ENCODE results near the gene KHDRBS2.
"Not testable (repeated sequence)": the region's sequence is repeated elsewhere in the genome, so short reads cannot be mapped to it uniquely, and the experiment has no call there.

The KHDRBS2 gene

DNA sequence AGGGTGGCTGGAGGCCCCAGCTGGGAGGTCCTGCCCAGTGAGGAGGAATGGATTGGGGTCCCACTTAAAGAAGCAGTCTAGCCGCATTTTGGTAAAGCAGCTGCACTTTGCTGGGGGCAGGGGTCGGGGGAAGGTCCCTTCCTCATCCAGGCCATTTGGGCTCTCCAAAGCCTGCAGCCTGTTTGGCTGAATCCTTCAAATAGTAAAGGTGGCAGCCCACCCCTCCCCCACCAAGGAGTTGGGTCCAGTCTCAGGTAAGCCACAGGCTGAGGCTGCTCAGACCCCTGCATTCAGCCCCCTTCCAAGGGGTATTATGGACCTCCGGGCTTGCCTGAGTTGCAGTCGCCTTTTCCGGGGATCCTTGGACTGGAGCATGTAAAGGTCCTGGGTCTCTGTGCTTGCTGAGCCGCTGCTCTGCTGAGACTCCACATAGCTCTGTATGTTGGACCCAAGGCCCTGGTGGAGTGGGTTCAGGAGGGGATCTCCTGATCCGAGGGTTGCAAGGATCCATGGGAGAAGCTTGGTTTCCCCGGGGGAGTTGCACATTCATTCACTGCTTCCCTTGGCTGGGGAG is 417.4 kb downstream of the KHDRBS2 start:
- no peak for DNase-seq (ENCODE audit: low read depth, low spot score)

GRCh38 chr6:61867635-61868034 is 418.4 kb downstream of the KHDRBS2 start:
- DNase-seq (ENCODE audit: low read depth, low spot score): no peak

- no peak for DNase-seq (ENCODE audit: low read depth, low spot score)
Observed at GRCh38 chr6:61857541-61857940, 428.5 kb downstream of the KHDRBS2 start.

GRCh38 chr6:61841958-61842357 is 444.1 kb downstream of the KHDRBS2 start:
- DNase-seq (ENCODE audit: low read depth, low spot score): no peak

DNA sequence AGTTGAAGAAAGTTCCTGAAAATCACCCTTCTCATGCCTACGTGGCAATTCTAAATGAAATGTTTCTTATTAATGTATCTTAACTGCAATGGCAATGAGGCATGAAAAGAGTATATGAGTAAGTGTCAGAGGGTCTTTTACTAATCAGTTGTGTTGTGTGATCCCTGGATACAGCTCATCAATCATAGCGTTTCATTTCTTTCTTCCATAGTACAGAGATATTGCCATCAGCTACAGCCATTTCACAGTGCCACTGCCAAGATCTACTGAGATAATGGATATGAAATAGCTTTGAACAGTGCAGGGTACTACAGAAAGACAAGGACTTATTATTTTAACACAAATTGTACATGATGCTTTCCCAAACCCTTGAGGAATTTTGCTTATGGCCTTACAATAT is 450.8 kb downstream of the KHDRBS2 start:
- DNase-seq (ENCODE audit: low read depth, low spot score): no peak

DNA sequence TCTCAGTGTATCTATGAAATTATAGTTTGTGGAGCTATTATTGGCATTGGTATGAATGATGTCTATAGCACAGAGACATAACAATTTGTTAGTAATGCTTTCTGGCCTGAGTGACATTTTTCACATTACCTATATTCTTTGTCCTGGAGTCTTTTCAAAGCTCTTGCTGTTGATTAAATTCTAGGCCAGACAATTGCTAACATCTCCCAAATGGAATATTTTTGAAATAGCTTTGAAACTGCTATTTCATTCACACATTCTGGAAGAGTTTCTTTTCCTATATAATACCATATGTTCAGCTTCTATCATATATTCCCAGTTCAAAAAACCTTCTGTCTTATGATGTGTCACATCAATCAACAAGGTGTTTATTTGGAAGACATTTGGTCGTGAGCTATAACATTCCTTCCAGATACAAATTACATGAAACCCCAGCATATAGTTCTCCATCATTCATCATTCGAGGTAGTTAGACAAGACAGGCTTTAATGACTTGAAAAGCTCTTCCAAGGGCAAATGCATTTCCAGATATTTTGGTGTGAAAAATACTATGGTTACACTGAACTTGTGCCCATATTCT is 452.8 kb downstream of the KHDRBS2 start:
- DNase-seq (ENCODE audit: low read depth, low spot score): no peak

GRCh38 chr6:61817716-61818115 is 468.3 kb downstream of the KHDRBS2 start:
- no peak for DNase-seq (ENCODE audit: low read depth, low spot score)

DNA sequence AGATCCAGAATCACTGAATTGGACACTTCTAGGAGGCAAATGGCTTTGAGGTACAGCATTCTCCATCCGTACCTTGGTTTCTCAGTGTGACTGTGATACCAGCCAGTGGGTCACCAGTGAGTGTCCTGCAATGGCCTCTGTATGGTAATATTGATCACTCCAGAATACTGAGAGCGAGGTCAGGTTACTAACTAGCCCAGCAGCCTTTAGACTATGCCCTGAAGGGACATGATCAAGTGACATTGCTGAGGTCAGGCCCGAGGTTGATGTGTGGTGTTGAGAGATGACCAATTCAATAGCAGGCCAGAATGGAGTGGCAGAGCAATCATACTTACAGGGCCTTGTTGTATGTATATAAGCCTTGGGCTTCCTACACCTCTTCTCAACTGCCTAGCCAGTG is 476.0 kb downstream of the KHDRBS2 start:
- DNase-seq (ENCODE audit: low read depth, low spot score): no peak

DNA sequence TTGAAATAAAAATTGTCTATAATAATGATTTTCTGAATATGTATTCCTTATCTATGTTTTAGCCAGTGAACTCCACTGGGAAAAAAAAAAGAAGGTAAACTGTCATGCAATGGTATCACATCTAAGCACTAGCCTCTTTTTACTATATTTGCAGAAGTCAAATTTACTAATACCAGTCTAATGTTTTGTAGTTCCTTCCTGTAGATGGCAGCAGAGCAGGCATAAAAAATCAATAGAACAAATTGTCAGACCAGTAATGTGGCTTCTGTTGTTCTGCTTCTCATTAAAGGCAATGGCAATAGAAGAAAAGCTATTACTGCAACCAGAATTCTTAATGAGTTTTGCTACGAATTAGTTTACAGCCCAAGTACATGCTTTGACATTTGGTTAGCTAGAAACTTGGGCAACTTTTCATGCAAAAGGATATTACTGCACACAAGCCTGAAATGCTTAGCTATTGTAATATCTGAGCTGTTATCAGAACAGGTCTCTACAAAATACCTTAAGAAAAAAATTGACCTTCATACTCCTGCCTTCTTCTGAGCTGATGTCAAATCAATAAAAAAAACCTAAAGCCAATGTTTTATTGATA is 476.9 kb downstream of the KHDRBS2 start:
- DNase-seq (ENCODE audit: low read depth, low spot score): no peak

DNA sequence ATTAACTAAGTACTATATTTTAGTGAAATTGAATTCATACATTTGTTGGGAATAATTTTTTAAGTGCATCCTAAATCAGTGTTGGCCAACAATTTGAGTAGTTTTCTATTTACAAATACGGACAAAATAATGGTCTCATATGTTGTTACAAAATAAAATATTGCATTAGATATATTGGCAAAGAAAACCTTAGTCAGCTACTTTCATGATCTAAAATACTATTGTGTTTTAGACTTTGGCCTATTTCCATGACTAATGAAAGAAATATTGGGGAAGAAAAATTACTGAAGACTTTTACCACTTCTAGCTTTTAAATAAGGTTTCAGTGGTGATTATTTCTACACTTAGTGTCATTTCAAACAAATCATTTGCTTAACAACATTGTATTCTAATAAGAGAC is 498.0 kb downstream of the KHDRBS2 start:
- no peak for DNase-seq (ENCODE audit: low read depth, low spot score)

DNA sequence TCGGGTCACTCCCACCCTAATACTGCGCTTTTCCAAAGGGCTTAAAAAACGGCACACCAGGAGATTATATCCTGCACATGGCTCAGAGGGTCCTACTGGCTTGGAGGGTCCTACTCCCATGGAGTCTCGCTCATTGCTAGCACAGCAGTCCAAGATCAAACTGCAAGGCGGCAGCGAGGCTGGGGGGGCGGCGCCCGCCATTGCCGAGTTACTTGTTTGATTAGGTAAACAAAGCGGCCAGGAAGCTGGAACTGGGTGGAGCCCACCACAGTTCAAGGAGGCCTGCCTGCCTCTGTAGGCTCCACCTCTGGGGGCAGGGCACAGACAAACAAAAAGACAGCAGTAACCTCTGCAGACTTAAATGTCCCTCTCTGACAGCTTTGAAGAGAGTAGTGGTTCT is 516.6 kb downstream of the KHDRBS2 start:
- DNase-seq (ENCODE audit: low read depth, low spot score): not testable (repeated sequence)

GRCh38 chr6:61755739-61756138 is 530.3 kb downstream of the KHDRBS2 start:
- no peak for DNase-seq (ENCODE audit: low read depth, low spot score)

- DNase-seq (ENCODE audit: low read depth, low spot score): no peak
Observed at GRCh38 chr6:61751986-61752385, 534.0 kb downstream of the KHDRBS2 start.

DNA sequence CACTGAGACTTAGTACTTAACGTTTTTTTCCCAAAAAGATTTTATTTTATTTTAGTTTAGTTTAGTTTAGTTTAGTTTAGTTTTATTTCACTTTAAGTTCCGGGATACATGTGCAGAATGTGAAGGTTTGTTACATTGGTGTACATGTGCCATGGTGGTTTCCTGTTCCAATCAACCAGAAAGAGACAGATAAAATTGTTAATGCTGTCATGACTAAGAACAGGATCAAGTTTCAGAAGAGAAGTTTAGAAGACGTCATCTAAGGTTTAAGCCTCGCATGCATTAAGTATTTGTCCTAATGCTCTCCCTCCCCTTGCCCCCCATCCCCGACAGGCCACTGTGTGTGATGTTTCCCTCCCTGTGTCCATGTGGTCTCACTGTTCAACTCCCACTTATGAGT is 540.0 kb downstream of the KHDRBS2 start:
- DNase-seq (ENCODE audit: low read depth, low spot score): no peak

- DNase-seq (ENCODE audit: low read depth, low spot score): no peak
Observed at GRCh38 chr6:61711849-61712248, 574.2 kb downstream of the KHDRBS2 start.

GRCh38 chr6:61688165-61688564 is 597.9 kb downstream of the KHDRBS2 start:
- DNase-seq (ENCODE audit: low read depth, low spot score): no peak

DNA sequence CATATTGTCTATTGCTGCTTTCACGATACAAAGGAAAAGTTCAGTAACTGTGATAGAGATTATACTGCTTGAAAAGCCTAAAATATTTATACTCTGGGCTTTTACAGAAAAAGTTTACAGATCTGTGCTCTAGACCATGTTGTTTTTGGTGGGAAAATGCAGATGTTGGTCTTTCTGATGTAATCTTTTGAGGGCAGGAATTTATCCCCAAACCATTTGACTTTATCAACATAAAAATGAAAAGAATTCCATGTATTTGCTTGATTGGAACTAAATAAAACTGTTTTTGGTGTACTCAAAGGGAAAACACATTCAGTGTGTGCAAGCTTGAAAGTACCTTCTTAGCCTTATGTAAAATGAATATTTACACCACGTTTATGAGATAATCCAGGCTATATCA is 603.5 kb downstream of the KHDRBS2 start:
- no peak for DNase-seq (ENCODE audit: low read depth, low spot score)

GRCh38 chr6:61679625-61680024 is 606.4 kb downstream of the KHDRBS2 start:
- DNase-seq (ENCODE audit: low read depth, low spot score): no peak

GRCh38 chr6:61675734-61676133 is 610.3 kb downstream of the KHDRBS2 start:
- DNase-seq (ENCODE audit: low read depth, low spot score): no peak

DNA sequence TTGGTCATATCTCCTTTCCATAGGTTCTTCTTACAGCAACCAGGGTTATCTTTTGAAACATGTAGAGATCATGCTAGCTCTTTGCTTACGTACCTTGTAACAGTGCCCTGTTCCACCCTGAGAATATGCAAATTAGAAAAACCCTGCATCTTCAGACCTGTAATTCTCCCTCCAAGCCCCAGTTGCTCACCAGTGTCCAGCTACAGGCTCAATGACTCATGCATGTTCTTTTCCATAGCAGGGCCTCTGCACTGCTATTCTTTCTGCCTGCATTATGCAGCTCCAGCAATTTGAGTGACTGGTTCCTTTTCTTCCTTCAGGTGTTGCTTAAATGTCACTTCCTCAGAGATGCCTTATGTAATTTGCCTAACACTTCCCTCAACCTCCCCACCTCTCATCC is 636.2 kb downstream of the KHDRBS2 start:
- DNase-seq (ENCODE audit: low read depth, low spot score): no peak

- DNase-seq (ENCODE audit: low read depth, low spot score): no peak
Observed at GRCh38 chr6:61640463-61640862, 645.6 kb downstream of the KHDRBS2 start.
